Ovary (tissue), 9 donors: ENCODE results near the gene MICAL2. TPM values are rescaled to one million over a fixed set of nuclear protein-coding genes. Genes with fewer than 3 reads are reported as not detected.

Experiments
- DNase-seq, 5 donors: peaks; one replicate each; pipeline ENCODE4 v3.0.0-alpha.2; 2019 to 2020
- H3K27ac ChIP-seq, 2 donors: fragments of 200-600 bp; one replicate each; pipeline versions ENCODE4 v1.5.1 to v1.8.0; 2019 to 2022
- H3K27me3 ChIP-seq: fragments of 200-600 bp; one replicate; pipeline ENCODE4 v1.8.0; 2022
- H3K36me3 ChIP-seq: fragments of 200-600 bp; sonication (generic); one replicate; pipeline ENCODE4 v1.5.1; 2019
- H3K4me1 ChIP-seq: one replicate; pipeline ENCODE4 v1.8.1; 2013; ENCODE audit warnings: mild to moderate bottlenecking, moderate library complexity; ENCODE audit not compliant: insufficient read depth
- H3K4me3 ChIP-seq: fragments of 200-600 bp; sonication (generic); one replicate; pipeline ENCODE4 v1.5.1; 2017
- H3K9me3 ChIP-seq, 2 donors: fragments of 200-600 bp in 1 of 2; sonication (generic) in 1 of 2; one replicate each; pipeline versions ENCODE4 v1.5.1 to v1.8.1; 2013 to 2019; ENCODE audit warnings: mild to moderate bottlenecking in 1 of 2, moderate library complexity in 1 of 2
- EP300 ChIP-seq: sonication (generic); formaldehyde crosslinking; IDR thresholded peaks from one replicate; pipeline ENCODE4 v1.6.1; 2017; ENCODE audit warnings: antibody characterized with exemption
- POLR2A ChIP-seq: fragments of 450-650 bp; IDR thresholded peaks from one replicate; pipeline ENCODE4 v1.6.1; 2017; ENCODE audit warnings: antibody characterized with exemption, mild to moderate bottlenecking, moderate library complexity
- WGBS, 3 donors: extraction: QIAGEN DNeasy Blood & Tissue Kit in 1 of 3; methylation state at CpG; one replicate each; pipeline versions ENCODE4 v1.1.5 to v1.1.7; 2013 to 2017; 5-methylcytosine and 5-hydroxymethylcytosine counted together
- intact Hi-C, 4 donors: fragments of 100-400 bp; cut with DNase I; formaldehyde crosslinking; loops; one replicate each; pipeline versions ENCODE4 v1.11.0 to v1.15.1; 2022 to 2023
- polyA plus RNA-seq, 2 donors: library from polyadenylated mRNA; stranded (reverse); fragments of 200-250 nt in 1 of 2; fragments of 350-450 nt in 1 of 2; fragmentation: Illumina TruSeq in 1 of 2; extraction: RNeasy Lipid Tissue Mini Kit (QIAGEN cat#74804) in 1 of 2; gene quantifications; one replicate each; pipeline ENCODE4 v1.2.3, GENCODE V29; 2013 to 2014
- total RNA-seq, 7 donors: library from RNA; depleted of rRNA in 2 of 7; stranded (reverse); fragments of >200 nt in 2 of 7; fragmentation: NEBNext Ultra II Directional in 3 of 7; extraction: Animal tissue kit (Norgen Biotek cat#: 25700) in 3 of 7; gene quantifications; one replicate each; pipeline versions ENCODE4 v1.1.0 to v1.2.4, GENCODE V29; 2016 to 2023
- TF ChIP-seq, protein P1 (sequence below), 3 donors: fragments of 450-650 bp in 2 of 3; fragments of 200-600 bp in 1 of 3; IDR thresholded peaks; one replicate each; pipeline versions ENCODE4 v1.5.1 to v1.8.0; 2016 to 2022; ENCODE audit warnings: antibody characterized with exemption in 3 of 3, mild to moderate bottlenecking in 1 of 3
- donor health status: DM: no; HTN: no; CAD: no; lungs with moderate emphysema.
- donor health status: DM: no; HTN: no; CAD: no.
- donor health status: Bipolar disorder and iron deficiency.
- donor health status: DM: yes; HTN: yes; CAD: no.
- donor health status: DM: no; HTN: no; CAD: no.
- donor health status: DM: yes; HTN: yes; CAD: no.

MICAL2 gene
- total and polyA plus RNA-seq, 9 donors = 10.7 to 73.6 (median 32.5) TPM

DNA sequence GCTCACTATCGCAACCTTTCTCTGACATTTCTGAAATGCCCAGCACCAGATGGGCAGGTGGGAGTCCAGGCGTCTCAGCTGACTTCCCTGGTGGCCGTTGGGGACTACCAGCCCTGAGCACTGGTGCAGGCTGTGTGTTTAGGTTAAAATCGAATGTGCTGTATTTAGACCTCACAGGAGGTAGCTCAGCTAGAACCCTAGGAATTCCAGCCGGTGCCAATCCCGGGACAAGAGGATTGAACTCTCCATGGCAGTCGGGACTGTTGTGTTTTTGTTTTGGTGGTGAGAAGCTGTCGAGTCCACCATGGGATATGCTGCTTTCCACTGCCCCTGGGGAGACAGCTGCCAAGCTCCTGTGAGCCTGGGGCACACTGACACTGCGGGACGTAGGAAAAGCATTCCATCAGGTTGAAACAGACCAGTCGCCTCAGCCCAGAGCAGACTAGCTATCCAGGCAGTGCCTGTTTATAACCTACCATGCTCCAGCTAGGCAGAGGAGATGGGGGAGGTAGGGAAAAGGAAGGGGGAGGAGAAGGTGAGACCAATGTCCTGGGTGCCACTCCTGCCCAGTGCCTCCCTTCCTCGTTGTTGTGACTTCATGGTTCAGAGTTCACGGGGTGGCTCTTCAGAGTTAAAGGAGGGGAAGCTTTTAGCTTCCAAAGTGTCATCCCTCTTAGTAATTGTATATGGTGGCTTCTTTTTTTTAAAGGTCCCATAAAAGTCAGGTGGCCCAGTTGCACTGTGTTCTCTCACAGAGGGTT is 53.0 kb downstream of the MICAL2 start:
- intact Hi-C loops = no loop called here
- H3K4me3 ChIP-seq = no peak overlapping the region
- H3K27ac ChIP-seq = peak overlapping the region in 1 of 2 donors; percentile 34
- H3K9me3 ChIP-seq = no peaks in the 10 kb centered on the region
- H3K4me1 ChIP-seq = peaks cover 15% of the 10 kb centered on the region
- no peaks in the 10 kb centered on the region for H3K27me3 ChIP-seq
- 45 to 64% (median 47%) methylated on average over 12 to 13 of the region's 13 CpGs for WGBS, 3 donors
- DNase-seq = peak in 1 of 5 donors; percentile 26
- TF ChIP-seq, protein P1, sequence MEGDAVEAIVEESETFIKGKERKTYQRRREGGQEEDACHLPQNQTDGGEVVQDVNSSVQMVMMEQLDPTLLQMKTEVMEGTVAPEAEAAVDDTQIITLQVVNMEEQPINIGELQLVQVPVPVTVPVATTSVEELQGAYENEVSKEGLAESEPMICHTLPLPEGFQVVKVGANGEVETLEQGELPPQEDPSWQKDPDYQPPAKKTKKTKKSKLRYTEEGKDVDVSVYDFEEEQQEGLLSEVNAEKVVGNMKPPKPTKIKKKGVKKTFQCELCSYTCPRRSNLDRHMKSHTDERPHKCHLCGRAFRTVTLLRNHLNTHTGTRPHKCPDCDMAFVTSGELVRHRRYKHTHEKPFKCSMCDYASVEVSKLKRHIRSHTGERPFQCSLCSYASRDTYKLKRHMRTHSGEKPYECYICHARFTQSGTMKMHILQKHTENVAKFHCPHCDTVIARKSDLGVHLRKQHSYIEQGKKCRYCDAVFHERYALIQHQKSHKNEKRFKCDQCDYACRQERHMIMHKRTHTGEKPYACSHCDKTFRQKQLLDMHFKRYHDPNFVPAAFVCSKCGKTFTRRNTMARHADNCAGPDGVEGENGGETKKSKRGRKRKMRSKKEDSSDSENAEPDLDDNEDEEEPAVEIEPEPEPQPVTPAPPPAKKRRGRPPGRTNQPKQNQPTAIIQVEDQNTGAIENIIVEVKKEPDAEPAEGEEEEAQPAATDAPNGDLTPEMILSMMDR (IDR thresholded peaks at IDR 0.05) = no peak
- TF ChIP-seq POLR2A = no peak
- no peak for TF ChIP-seq EP300
- no peaks in the 10 kb centered on the region for H3K36me3 ChIP-seq

DNA sequence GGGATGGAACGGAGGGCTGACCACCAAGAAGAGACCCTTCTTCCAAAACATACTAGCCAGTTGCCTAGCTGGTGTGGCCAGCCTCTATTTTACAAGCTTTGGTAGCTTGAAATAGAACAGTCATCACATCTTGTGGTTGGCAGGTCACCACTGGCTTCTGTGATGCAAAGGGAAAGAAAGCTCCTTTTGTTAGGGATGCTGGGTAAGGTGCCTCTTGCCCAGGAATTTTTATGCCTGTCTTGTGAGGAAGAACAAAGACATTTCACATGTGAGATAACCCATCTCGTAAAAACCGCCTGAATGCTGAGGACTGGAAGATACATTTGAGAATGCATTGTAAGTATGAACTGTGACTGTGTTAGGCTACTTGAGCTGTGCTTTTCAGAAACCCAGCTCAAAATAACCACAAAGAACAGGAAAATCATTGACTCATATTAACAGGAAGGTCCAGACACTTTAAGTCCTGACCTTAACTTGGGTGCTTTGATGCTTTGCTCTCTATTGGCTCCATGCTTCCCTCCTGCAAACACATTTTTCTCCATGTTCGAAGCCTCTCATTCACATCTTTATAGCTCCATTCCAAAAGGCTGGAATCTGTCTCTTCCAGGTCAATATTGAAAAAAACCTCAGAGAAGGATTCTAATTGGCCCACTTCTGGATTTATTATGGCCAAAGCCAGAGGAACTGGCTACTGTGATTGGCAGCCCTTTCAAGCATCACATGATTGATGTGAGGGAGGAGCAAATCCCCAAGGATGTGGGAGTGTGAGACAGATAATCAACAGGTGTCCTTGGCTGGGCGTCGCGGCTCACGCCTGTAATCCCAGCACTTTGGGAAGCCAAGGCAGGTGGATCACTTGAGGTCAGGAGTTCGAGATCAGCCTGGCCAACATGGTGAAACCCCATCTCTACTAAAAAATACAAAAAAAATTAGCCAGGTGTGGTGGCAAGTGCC is 53.9 kb downstream of the MICAL2 start:
- Histone ChIP-seq H3K9me3 (no peaks in the 10 kb centered on the region), H3K4me3 (no peak overlapping the region), H3K4me1 (peaks cover 10% of the 10 kb centered on the region), H3K27me3 (no peaks in the 10 kb centered on the region), H3K36me3 (no peaks in the 10 kb centered on the region), H3K27ac (no peak overlapping the region)
- DNase-seq = no peak
- TF ChIP-seq EP300 (no peak), POLR2A (no peak)
- TF ChIP-seq, protein P1 (IDR thresholded peaks at IDR 0.05) = no peak
- intact Hi-C loops = no loop called here
- WGBS, 3 donors = 79 to 84% (median 83%) methylated on average over 9 of the region's 9 CpGs

DNA sequence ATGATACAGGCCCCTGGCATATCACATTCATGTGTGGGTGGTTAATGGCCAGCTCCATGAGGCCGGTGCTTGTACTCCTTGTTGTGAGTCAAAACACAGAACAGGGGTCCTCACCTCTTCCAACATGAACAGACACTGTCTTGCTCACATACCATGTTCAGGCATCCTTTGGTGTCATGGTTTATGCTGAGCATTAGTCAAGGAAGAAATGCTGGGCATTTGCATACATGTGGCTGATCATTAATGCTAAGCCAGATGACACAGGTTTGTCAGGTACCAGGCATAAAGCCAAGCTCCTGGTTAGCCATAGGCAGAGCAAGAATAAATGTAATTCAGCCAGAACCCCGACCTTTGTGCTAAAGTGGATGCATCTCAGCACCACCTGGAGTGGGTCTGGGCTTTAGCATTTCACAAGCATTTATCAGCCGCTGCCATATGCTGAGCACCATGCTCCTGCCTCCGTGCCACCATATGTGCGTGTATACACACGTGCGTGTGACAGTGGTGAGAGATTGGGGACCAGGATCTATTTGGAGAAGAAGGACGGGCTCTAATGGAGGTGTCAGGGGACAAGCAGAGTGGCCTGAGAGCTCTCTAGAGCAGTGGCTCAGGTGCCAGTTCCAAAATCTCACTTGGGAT is 55.0 kb downstream of the MICAL2 start:
- intact Hi-C loops = no loop called here
- peaks cover 7% of the 10 kb centered on the region for H3K4me1 ChIP-seq
- H3K4me3 ChIP-seq = no peak overlapping the region
- peak overlapping the region in 1 of 2 donors; percentile 19 for H3K27ac ChIP-seq
- H3K36me3 ChIP-seq = no peaks in the 10 kb centered on the region
- TF ChIP-seq, protein P1 (IDR thresholded peaks at IDR 0.05) = no peak
- TF ChIP-seq EP300 (no peak), POLR2A (no peak)
- peak in 1 of 5 donors; percentile 9 for DNase-seq
- 72 to 89% (median 84%) methylated on average over 8 of the region's 8 CpGs for WGBS, 3 donors
- no peaks in the 10 kb centered on the region for H3K9me3 ChIP-seq
- H3K27me3 ChIP-seq = no peaks in the 10 kb centered on the region
